Activated naive CD8-positive, alpha-beta T cell treated with anti-CD3 and anti-CD28 coated beads, Interleukin-2, amount 10 ng/mL, durations not matched to agents 7 days and 5 days (primary cell): ENCODE measurements around the gene PCGF1. TPM values are rescaled to one million over a fixed set of nuclear protein-coding genes. Genes with fewer than 3 reads are reported as not detected.

Experiments
- ATAC-seq: fragments of 150-1000 bp; cut with Tn5 transposase; one replicate; pipeline ENCODE4 v1.10.0; 2021; ENCODE audit warnings: low read depth, moderate library complexity
- POLR2A ChIA-PET: fragments of 350-600 bp; sonication (Branson Sonifier 250); formaldehyde crosslinking; loops from one replicate; lab custom pipeline; 2021; ENCODE audit warnings: antibody characterized with exemption; lab: Charles Lee
- DNase-seq: peaks from one replicate; pipeline ENCODE4 v3.0.0; 2021
- H3K27ac Mint-ChIP-seq: one replicate; pipeline ENCODE4 v1.8.0; 2022; ENCODE audit warnings: mild to moderate bottlenecking, mixed read lengths
- H3K27me3 Mint-ChIP-seq: one replicate; pipeline ENCODE4 v1.8.0; 2022; ENCODE audit warnings: mild to moderate bottlenecking, moderate library complexity, mixed read lengths
- H3K36me3 Mint-ChIP-seq: one replicate; pipeline ENCODE4 v1.8.0; 2021; ENCODE audit warnings: mild to moderate bottlenecking, mixed read lengths
- H3K4me1 Mint-ChIP-seq: one replicate; pipeline ENCODE4 v1.8.0; 2021; ENCODE audit warnings: mixed read lengths
- H3K4me3 Mint-ChIP-seq: one replicate; pipeline ENCODE4 v1.8.0; 2022; ENCODE audit warnings: mild to moderate bottlenecking, moderate library complexity, mixed read lengths
- H3K9me3 Mint-ChIP-seq: one replicate; pipeline ENCODE4 v1.8.0; 2021; ENCODE audit warnings: mixed read lengths
- total RNA-seq, 2 experiments: library from RNA; stranded (reverse); gene quantifications; one replicate each; pipeline ENCODE4 v1.2.3, GENCODE V29; 2021

Gene PCGF1
- total RNA-seq, 2 experiments from 2014 or later, result 35.9 to 40.1 TPM

GRCh38 chr2:74505448-74506246 lies 1.8 kb downstream of the PCGF1 start:
- H3K27ac Mint-ChIP-seq, result no peak overlapping the region
- H3K36me3 Mint-ChIP-seq, result peaks cover 14% of the 10 kb centered on the region
- H3K4me1 Mint-ChIP-seq, result peaks cover 35% of the 10 kb centered on the region
- H3K27me3 Mint-ChIP-seq, result peaks cover 30% of the 10 kb centered on the region
- POLR2A ChIA-PET, result interaction anchor here (1.6 to 5.2 kb wide), 3 partner anchors 24 to 47 kb away, joined by 5 to 19 read pairs (median 8); partner anchors contain the start of genes CCDC142, MRPL53, TTC31 and WBP1
- H3K4me3 Mint-ChIP-seq, result no peak overlapping the region
- ATAC-seq (no peak), DNase-seq (no peak)
- H3K9me3 Mint-ChIP-seq, result no peaks in the 10 kb centered on the region

- peaks cover 34% of the 10 kb centered on the region for H3K4me1 Mint-ChIP-seq
- H3K36me3 Mint-ChIP-seq, result peaks cover 14% of the 10 kb centered on the region
Measured at GRCh38 chr2:74504591-74504990, 2.9 kb downstream of the PCGF1 start.

GRCh38 chr2:74503506-74504475 lies 3.7 kb downstream of the PCGF1 start:
- peak overlapping the region; percentile 20 for H3K27ac Mint-ChIP-seq
- DNase-seq (no peak), ATAC-seq (no peak)
- peak overlapping the region; percentile 79 for H3K4me3 Mint-ChIP-seq
- H3K4me1 Mint-ChIP-seq, result peaks cover 39% of the 10 kb centered on the region
- H3K9me3 Mint-ChIP-seq, result no peaks in the 10 kb centered on the region
- POLR2A ChIA-PET, result interaction anchor here (0.9 to 2.2 kb wide), 6 partner anchors 11 to 46 kb away, joined by 3 to 14 read pairs (median 4); partner anchors contain the start of genes CCDC142, MRPL53, TLX2 and TTC31
- peaks cover 14% of the 10 kb centered on the region for H3K36me3 Mint-ChIP-seq
- peaks cover 41% of the 10 kb centered on the region for H3K27me3 Mint-ChIP-seq

More at GRCh38 chr2:74504591-74504990, 2.9 kb downstream of the PCGF1 start:
- Mint-ChIP-seq H3K4me3 (peak overlapping the region; percentile 12), H3K27me3 (peaks cover 36% of the 10 kb centered on the region), H3K27ac (no peak overlapping the region), H3K9me3 (no peaks in the 10 kb centered on the region)
- POLR2A ChIA-PET, result interaction anchor here (0.5 to 2.1 kb wide), 4 partner anchors 10 to 86 kb away, joined by 3 to 8 read pairs (median 3); partner anchors contain the start of genes MRPL53 and TLX2
- DNase-seq (no peak), ATAC-seq (no peak)

- H3K27me3 Mint-ChIP-seq, result peaks cover 46% of the 10 kb centered on the region
- peak; percentile 28 for ATAC-seq
Measured at GRCh38 chr2:74502720-74503505, 4.6 kb downstream of the PCGF1 start.

GRCh38 chr2:74502147-74502719 lies 5.3 kb downstream of the PCGF1 start:
- H3K27ac Mint-ChIP-seq, result peak overlapping the region; percentile 20
- peaks cover 44% of the 10 kb centered on the region for H3K4me1 Mint-ChIP-seq

More at GRCh38 chr2:74502720-74503505, 4.6 kb downstream of the PCGF1 start:
- POLR2A ChIA-PET, result interaction anchor here (0.9 to 2.2 kb wide), 5 partner anchors 12 to 45 kb away, joined by 3 to 14 read pairs (median 5); partner anchors contain the start of genes CCDC142, MRPL53, TLX2 and TTC31
- peak overlapping the region; percentile 79 for H3K4me3 Mint-ChIP-seq
- H3K4me1 Mint-ChIP-seq, result peaks cover 40% of the 10 kb centered on the region
- peak; percentile 76 for DNase-seq
- H3K36me3 Mint-ChIP-seq, result peaks cover 14% of the 10 kb centered on the region
- peak overlapping the region; percentile 20 for H3K27ac Mint-ChIP-seq
- H3K9me3 Mint-ChIP-seq, result no peaks in the 10 kb centered on the region

GRCh38 chr2:74501335-74502071 lies 6.0 kb downstream of the PCGF1 start:
- peaks cover 41% of the 10 kb centered on the region for H3K4me1 Mint-ChIP-seq
- POLR2A ChIA-PET, result interaction anchor here (1.1 to 1.8 kb wide), 4 partner anchors 11 to 110 kb away, joined by 3 to 8 read pairs (median 4); partner anchors contain the start of genes AUP1 and HTRA2
- peak overlapping the region; percentile 79 for H3K4me3 Mint-ChIP-seq
- ATAC-seq (no peak), DNase-seq (no peak)
- H3K9me3 Mint-ChIP-seq, result no peaks in the 10 kb centered on the region
- H3K27ac Mint-ChIP-seq, result no peak overlapping the region
- H3K36me3 Mint-ChIP-seq, result peaks cover 10% of the 10 kb centered on the region
- H3K27me3 Mint-ChIP-seq, result peaks cover 54% of the 10 kb centered on the region

More at GRCh38 chr2:74502147-74502719, 5.3 kb downstream of the PCGF1 start:
- Mint-ChIP-seq H3K36me3 (peaks cover 13% of the 10 kb centered on the region), H3K9me3 (no peaks in the 10 kb centered on the region), H3K27me3 (peaks cover 52% of the 10 kb centered on the region), H3K4me3 (peak overlapping the region; percentile 79)
- DNase-seq (no peak), ATAC-seq (no peak)
- POLR2A ChIA-PET, result interaction anchor here (1.2 to 2.2 kb wide), 3 partner anchors 20 to 111 kb away, joined by 3 to 14 read pairs (median 8); partner anchors contain the start of genes AUP1, CCDC142, HTRA2 and TTC31

GRCh38 chr2:74500578-74500946 lies 6.9 kb downstream of the PCGF1 start:
- Mint-ChIP-seq H3K4me1 (peaks cover 36% of the 10 kb centered on the region), H3K9me3 (no peaks in the 10 kb centered on the region), H3K36me3 (peaks cover 9% of the 10 kb centered on the region), H3K4me3 (no peak overlapping the region), H3K27me3 (peaks cover 54% of the 10 kb centered on the region), H3K27ac (no peak overlapping the region)
- DNase-seq (no peak), ATAC-seq (no peak)
- POLR2A ChIA-PET, result interaction anchor here (0.8 to 3.2 kb wide), 5 partner anchors 12 to 85 kb away, joined by 4 to 12 read pairs (median 4); partner anchors contain the start of genes AUP1, CCDC142, HTRA2 and TTC31

- POLR2A ChIA-PET, result interaction anchor here (0.7 to 3.2 kb wide), 7 partner anchors 12 to 86 kb away, joined by 3 to 12 read pairs (median 4); partner anchors contain the start of genes AUP1, CCDC142, HTRA2 and TTC31
- no peaks in the 10 kb centered on the region for H3K9me3 Mint-ChIP-seq
- H3K4me1 Mint-ChIP-seq, result peaks cover 32% of the 10 kb centered on the region
- peaks cover 8% of the 10 kb centered on the region for H3K36me3 Mint-ChIP-seq
- no peak for DNase-seq
- peak overlapping the region; percentile 25 for H3K4me3 Mint-ChIP-seq
- no peak overlapping the region for H3K27ac Mint-ChIP-seq
- no peak for ATAC-seq
- H3K27me3 Mint-ChIP-seq, result peaks cover 54% of the 10 kb centered on the region
Measured at GRCh38 chr2:74499940-74500577, 7.4 kb downstream of the PCGF1 start.

GRCh38 chr2:74499267-74499939 lies 8.1 kb downstream of the PCGF1 start, which contains the start of gene LBX2:
Gene LBX2, minus strand, starts transcription at chr2:74499603. Its CDS starts 66 bp downstream, at chr2:74499537.
- ATAC-seq, result peak; percentile 12
- H3K27ac Mint-ChIP-seq, result peak within 1 kb of the TSS; percentile 42
- peak within 1 kb of the TSS; percentile 87 for H3K4me3 Mint-ChIP-seq
- DNase-seq, result peak; percentile 46
- POLR2A ChIA-PET, result interaction anchor here (0.7 to 3.2 kb wide), 4 partner anchors 16 to 30 kb away, joined by 3 to 12 read pairs (median 6); partner anchors contain the start of genes AUP1, CCDC142, HTRA2 and TTC31
- H3K4me1 Mint-ChIP-seq, result peaks cover 27% of the 10 kb centered on the region
- peaks cover 54% of the 10 kb centered on the region for H3K27me3 Mint-ChIP-seq
- no peaks in the 10 kb centered on the region for H3K9me3 Mint-ChIP-seq
- peaks cover 2% of the 10 kb centered on the region for H3K36me3 Mint-ChIP-seq
